Liver (tissue), 9 donors: ENCODE data around the gene WASF2. TPM values are rescaled to one million over a fixed set of nuclear protein-coding genes. Genes with fewer than 3 reads are reported as not detected.

Experiments used
- DNase-seq: peaks from one replicate; pipeline ENCODE4 v3.0.0-alpha.2; 2017; ENCODE audit warnings: low spot score
- H3K27ac ChIP-seq, 2 donors: one replicate each; pipeline ENCODE4 v1.7.0; 2013; ENCODE audit warnings: inconsistent platforms in 2 of 2, low read length in 2 of 2, control low read depth in 1 of 2, low read depth in 1 of 2, mild to moderate bottlenecking in 1 of 2
- H3K27me3 ChIP-seq, 4 donors: one replicate each; pipeline versions ENCODE4 v1.6.1 to v1.7.0; 2013; ENCODE audit warnings: low read length in 3 of 4, inconsistent platforms in 1 of 4, mild to moderate bottlenecking in 1 of 4, moderate library complexity in 1 of 4; ENCODE audit not compliant: control insufficient read depth in 4 of 4, insufficient read depth in 4 of 4
- H3K36me3 ChIP-seq, 4 donors: one replicate each; pipeline versions ENCODE4 v1.6.1 to v1.7.0; 2013; ENCODE audit warnings: low read length in 3 of 4, mild to moderate bottlenecking in 3 of 4, low read depth in 1 of 4, moderate library complexity in 1 of 4; ENCODE audit not compliant: control insufficient read depth in 4 of 4, insufficient read depth in 3 of 4
- H3K4me1 ChIP-seq, 4 donors: one replicate each; pipeline versions ENCODE4 v1.6.1 to v1.7.0; 2013; ENCODE audit warnings: low read length in 3 of 4, mild to moderate bottlenecking in 3 of 4, moderate library complexity in 1 of 4; ENCODE audit not compliant: control insufficient read depth in 4 of 4, insufficient read depth in 4 of 4
- H3K4me3 ChIP-seq, 3 donors: one replicate each; pipeline versions ENCODE4 v1.6.1 to v1.7.0; 2013; ENCODE audit warnings: low read length in 3 of 3, control low read depth in 1 of 3, low read depth in 1 of 3, mild to moderate bottlenecking in 1 of 3
- H3K9ac ChIP-seq, 2 donors: one replicate each; pipeline ENCODE4 v1.7.0; 2013; ENCODE audit warnings: low read length in 2 of 2, mild to moderate bottlenecking in 2 of 2, moderate library complexity in 2 of 2, control low read depth in 1 of 2, low read depth in 1 of 2
- H3K9me3 ChIP-seq, 4 donors: one replicate each; pipeline versions ENCODE4 v1.6.1 to v1.7.0; 2013; ENCODE audit warnings: low read length in 3 of 4; ENCODE audit not compliant: control insufficient read depth in 4 of 4
- CTCF ChIP-seq: fragments of 150-350 bp; IDR thresholded peaks from 2 replicates; pipeline ENCODE4 v1.5.1; 2017; ENCODE audit warnings: improper control_type of control experiment, low read depth, low read length; ENCODE audit not compliant: missing input control
- EGR1 ChIP-seq, 2 donors: IDR thresholded peaks; 2 replicates each; pipeline ENCODE4 v1.6.1; 2016 to 2018; ENCODE audit warnings: antibody characterized with exemption in 2 of 2, low read depth in 2 of 2
- FOXA1 ChIP-seq: IDR thresholded peaks from 2 replicates; pipeline ENCODE4 v1.6.1; 2016; ENCODE audit warnings: antibody characterized with exemption
- HNF4A ChIP-seq, 2 donors: conservative IDR thresholded peaks; 2 replicates each; pipeline ENCODE4 v1.6.1; 2016; ENCODE audit warnings: antibody characterized with exemption in 2 of 2, mild to moderate bottlenecking in 2 of 2
- HNF4G ChIP-seq: IDR thresholded peaks from 2 replicates; pipeline ENCODE4 v1.6.1; 2016; ENCODE audit warnings: antibody characterized with exemption
- JUND ChIP-seq, 2 donors: IDR thresholded peaks; 2 replicates each; pipeline ENCODE4 v1.6.1; 2016; ENCODE audit warnings: antibody characterized with exemption in 2 of 2
- MAX ChIP-seq: IDR thresholded peaks from 2 replicates; pipeline ENCODE4 v1.6.1; 2016; ENCODE audit warnings: antibody characterized with exemption
- RAD21 ChIP-seq, 2 donors: IDR thresholded peaks; 2 replicates each; pipeline ENCODE4 v1.6.1; 2016; ENCODE audit warnings: antibody characterized with exemption in 2 of 2, mild to moderate bottlenecking in 2 of 2
- REST ChIP-seq: IDR thresholded peaks from 2 replicates; pipeline ENCODE4 v1.6.1; 2016; ENCODE audit warnings: antibody characterized with exemption, mild to moderate bottlenecking
- SP1 ChIP-seq: IDR thresholded peaks from 2 replicates; pipeline ENCODE4 v1.6.1; 2018; ENCODE audit warnings: antibody characterized with exemption, mild to moderate bottlenecking
- TAF1 ChIP-seq: conservative IDR thresholded peaks from 2 replicates; pipeline ENCODE4 v1.6.1; 2016; ENCODE audit warnings: antibody characterized with exemption, mild to moderate bottlenecking
- WGBS: extraction: QIAGEN DNeasy Blood & Tissue Kit; methylation state at CpG from one replicate; pipeline ENCODE4 v1.1.7; 2013; 5-methylcytosine and 5-hydroxymethylcytosine counted together
- polyA plus RNA-seq, 2 donors: library from polyadenylated mRNA; stranded (reverse) in 1 of 2; unstranded in 1 of 2; fragments of 200-250 nt in 1 of 2; fragments of >200 nt in 1 of 2; fragmentation: Nextera tagmentation in 1 of 2; extraction: Ambion mirVana in 1 of 2; gene quantifications; one replicate each; pipeline versions ENCODE4 v1.2.1 to v1.2.3, GENCODE V29; 2013 to 2015
- total RNA-seq, 2 donors: library from RNA; depleted of rRNA; stranded (reverse); fragments of >200 nt; gene quantifications; one replicate each; pipeline ENCODE4 v1.2.3, GENCODE V29; 2014
- TF ChIP-seq, protein P1 (sequence below): IDR thresholded peaks from 2 replicates; pipeline ENCODE4 v1.6.1; 2016; ENCODE audit warnings: antibody characterized with exemption
- donor health status: healthy.
- donor health status: healthy.
- donor health status: healthy.
- donor health status: healthy.
- donor health status: healthy.

Gene WASF2
- total and polyA plus RNA-seq, 4 donors: 11.6 to 37.7 (median 18.7) TPM

DNA sequence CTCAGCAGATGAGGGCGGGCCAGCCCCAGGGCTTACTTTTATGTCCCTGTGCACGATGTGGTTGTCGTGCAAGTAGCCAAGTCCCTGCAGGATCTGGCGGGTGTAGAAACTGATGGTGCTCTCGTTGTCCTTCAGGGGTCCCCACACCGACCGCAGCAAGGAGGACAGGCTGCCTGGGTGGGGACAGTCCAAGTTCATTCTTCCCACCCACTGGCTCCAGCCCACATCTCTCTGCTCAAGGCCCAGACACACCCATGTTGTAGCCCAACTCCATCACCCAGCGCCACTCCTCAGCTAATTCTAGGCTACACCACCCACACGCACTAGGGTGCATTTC is 130.2 kb downstream of the WASF2 start:
- Histone ChIP-seq H3K4me3 (no peak overlapping the region), H3K9me3 (no peaks in the 10 kb centered on the region), H3K36me3 (no peaks in the 10 kb centered on the region), H3K27me3 (no peaks in the 10 kb centered on the region), H3K9ac (no peak overlapping the region), H3K4me1 (peaks cover 0 to 12% (median 8%) of the 10 kb centered on the region in 4 donors), H3K27ac (no peak overlapping the region)
- no peak for DNase-seq
- TF ChIP-seq SP1: no peak
- TF ChIP-seq, protein P1, sequence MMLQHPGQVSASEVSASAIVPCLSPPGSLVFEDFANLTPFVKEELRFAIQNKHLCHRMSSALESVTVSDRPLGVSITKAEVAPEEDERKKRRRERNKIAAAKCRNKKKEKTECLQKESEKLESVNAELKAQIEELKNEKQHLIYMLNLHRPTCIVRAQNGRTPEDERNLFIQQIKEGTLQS: no peak
- TF ChIP-seq RAD21 (IDR thresholded peaks at IDR 0.05): no peak
- no peak for TF ChIP-seq FOXA1
- no peak for TF ChIP-seq EGR1 (IDR thresholded peaks at IDR 0.05; ENCODE audit: low read depth in 2 of 2)
- no peak for TF ChIP-seq REST
- no peak for TF ChIP-seq HNF4G
- TF ChIP-seq TAF1: no peak
- TF ChIP-seq JUND (IDR thresholded peaks at IDR 0.05): no peak
- TF ChIP-seq HNF4A (conservative IDR thresholded peaks at IDR 0.05): no peak
- WGBS: 62% methylated on average over 9 of the region's 9 CpGs

DNA sequence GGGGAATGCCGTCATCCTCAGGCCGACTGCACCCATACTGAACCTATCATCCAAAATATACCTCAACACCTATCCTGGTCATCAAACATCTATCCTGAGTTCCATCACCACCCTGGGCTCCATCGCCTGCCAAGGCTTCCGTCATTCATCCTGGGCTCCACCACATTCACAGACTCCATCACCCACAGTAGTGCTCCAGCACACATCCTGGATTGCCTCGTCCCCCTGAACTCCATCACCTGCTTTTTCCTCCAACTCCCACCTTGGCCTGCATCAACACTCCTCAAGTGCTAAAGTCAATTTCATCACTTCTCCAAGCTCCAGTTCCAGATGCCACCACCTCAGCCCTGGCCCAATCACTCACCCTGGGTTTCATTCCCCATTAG is 131.0 kb downstream of the WASF2 start:
- Histone ChIP-seq H3K4me1 (peaks cover 0 to 12% (median 5%) of the 10 kb centered on the region in 4 donors), H3K9ac (no peak overlapping the region), H3K27me3 (no peaks in the 10 kb centered on the region), H3K4me3 (no peak overlapping the region), H3K27ac (no peak overlapping the region), H3K9me3 (no peaks in the 10 kb centered on the region), H3K36me3 (no peaks in the 10 kb centered on the region)
- no peak for DNase-seq
- 97% methylated on average over 5 of the region's 5 CpGs for WGBS
- TF ChIP-seq TAF1: no peak
- no peak for TF ChIP-seq SP1

GRCh38 chr1:27358038-27358927 is 131.7 kb downstream of the WASF2 start:
- no peak for DNase-seq
- WGBS: 87% methylated on average over 21 of the region's 21 CpGs
- H3K27ac ChIP-seq: no peak overlapping the region
- H3K4me1 ChIP-seq: peaks cover 0 to 12% (median 5%) of the 10 kb centered on the region in 4 donors
- H3K9ac ChIP-seq: no peak overlapping the region
- H3K9me3 ChIP-seq: no peaks in the 10 kb centered on the region
- TF ChIP-seq MAX (no peak), CTCF (no peak)
- TF ChIP-seq, protein P1: no peak
- H3K36me3 ChIP-seq: no peaks in the 10 kb centered on the region
- H3K4me3 ChIP-seq: no peak overlapping the region
- H3K27me3 ChIP-seq: no peaks in the 10 kb centered on the region
